Measurements from ENCODE around the gene MYH16.
"Not testable (repeated sequence)": the region's sequence is repeated elsewhere in the genome, so short reads cannot be mapped to it uniquely, and the experiment has no call there.

GRCh38 chr7:99237876-99238275, 34.8 kb upstream of the MYH16 start:
- TF ChIP-seq, protein P1, sequence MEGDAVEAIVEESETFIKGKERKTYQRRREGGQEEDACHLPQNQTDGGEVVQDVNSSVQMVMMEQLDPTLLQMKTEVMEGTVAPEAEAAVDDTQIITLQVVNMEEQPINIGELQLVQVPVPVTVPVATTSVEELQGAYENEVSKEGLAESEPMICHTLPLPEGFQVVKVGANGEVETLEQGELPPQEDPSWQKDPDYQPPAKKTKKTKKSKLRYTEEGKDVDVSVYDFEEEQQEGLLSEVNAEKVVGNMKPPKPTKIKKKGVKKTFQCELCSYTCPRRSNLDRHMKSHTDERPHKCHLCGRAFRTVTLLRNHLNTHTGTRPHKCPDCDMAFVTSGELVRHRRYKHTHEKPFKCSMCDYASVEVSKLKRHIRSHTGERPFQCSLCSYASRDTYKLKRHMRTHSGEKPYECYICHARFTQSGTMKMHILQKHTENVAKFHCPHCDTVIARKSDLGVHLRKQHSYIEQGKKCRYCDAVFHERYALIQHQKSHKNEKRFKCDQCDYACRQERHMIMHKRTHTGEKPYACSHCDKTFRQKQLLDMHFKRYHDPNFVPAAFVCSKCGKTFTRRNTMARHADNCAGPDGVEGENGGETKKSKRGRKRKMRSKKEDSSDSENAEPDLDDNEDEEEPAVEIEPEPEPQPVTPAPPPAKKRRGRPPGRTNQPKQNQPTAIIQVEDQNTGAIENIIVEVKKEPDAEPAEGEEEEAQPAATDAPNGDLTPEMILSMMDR (IDR thresholded peaks at IDR 0.05), result not testable (repeated sequence)
- TF ChIP-seq EZH2phosphoT487 (IDR thresholded peaks at IDR 0.05), result not testable (repeated sequence)
